Suprapubic skin (tissue), 4 donors: ENCODE data around the gene KIF14. TPM values are rescaled to one million over a fixed set of nuclear protein-coding genes. Genes with fewer than 3 reads are reported as not detected.

ENCODE experiments used
- DNase-seq, 2 donors: peaks; one replicate each; pipeline ENCODE4 v3.0.0-alpha.2; 2019; ENCODE audit warnings: low spot score in 2 of 2
- H3K27ac ChIP-seq: fragments of 200-600 bp; sonication (generic); one replicate; pipeline ENCODE4 v1.5.1; 2019
- H3K27me3 ChIP-seq: fragments of 200-600 bp; sonication (generic); one replicate; pipeline ENCODE4 v1.5.1; 2019
- H3K36me3 ChIP-seq: fragments of 200-600 bp; sonication (generic); one replicate; pipeline ENCODE4 v1.5.1; 2019
- H3K4me1 ChIP-seq: fragments of 200-600 bp; sonication (generic); one replicate; pipeline ENCODE4 v1.5.1; 2019
- H3K4me3 ChIP-seq: fragments of 200-600 bp; sonication (generic); one replicate; pipeline ENCODE4 v1.5.1; 2019; ENCODE audit warnings: mild to moderate bottlenecking
- H3K9me3 ChIP-seq: fragments of 200-600 bp; sonication (generic); one replicate; pipeline ENCODE4 v1.5.1; 2019
- EP300 ChIP-seq: sonication (generic); formaldehyde crosslinking; IDR thresholded peaks from one replicate; pipeline ENCODE4 v1.6.1; 2017; ENCODE audit warnings: antibody characterized with exemption
- POLR2A ChIP-seq, 2 donors: fragments of 450-650 bp; IDR thresholded peaks; one replicate each; pipeline ENCODE4 v1.6.1; 2017; ENCODE audit warnings: antibody characterized with exemption in 2 of 2, mild to moderate bottlenecking in 2 of 2, moderate library complexity in 2 of 2
- POLR2AphosphoS5 ChIP-seq, 3 donors: sonication (generic); formaldehyde crosslinking; IDR thresholded peaks; one replicate each; pipeline ENCODE4 v1.6.1; 2017; ENCODE audit warnings: antibody characterized with exemption in 3 of 3
- WGBS: methylation state at CpG from one replicate; pipeline ENCODE4 v1.1.5; 2018; 5-methylcytosine and 5-hydroxymethylcytosine counted together
- total RNA-seq, 4 donors: library from RNA; depleted of rRNA; stranded (reverse); fragments of >200 nt; gene quantifications; one replicate each; pipeline ENCODE4 v1.1.0, GENCODE V29; 2016
- TF ChIP-seq, protein P1 (sequence below), 2 donors: fragments of 200-600 bp in 1 of 2; fragments of 450-650 bp in 1 of 2; sonication (generic) in 1 of 2; IDR thresholded peaks; one replicate each; pipeline ENCODE4 v1.5.1; 2016 to 2019; ENCODE audit warnings: antibody characterized with exemption in 2 of 2, mild to moderate bottlenecking in 1 of 2, moderate library complexity in 1 of 2

KIF14 gene
- total RNA-seq, 4 donors from 2014 or later: 0.72 to 1.6 (median 1.5) TPM

GRCh38 chr1:200625381-200625824 lies 4.9 kb upstream of the KIF14 start:
- Histone ChIP-seq H3K27ac (no peak overlapping the region), H3K36me3 (no peaks in the 10 kb centered on the region), H3K27me3 (no peaks in the 10 kb centered on the region), H3K4me3 (no peak overlapping the region), H3K4me1 (peaks cover 28% of the 10 kb centered on the region), H3K9me3 (no peaks in the 10 kb centered on the region)
- no peak for DNase-seq
- 3% methylated on average over 1 of the region's 1 CpG for WGBS
- TF ChIP-seq, protein P1, sequence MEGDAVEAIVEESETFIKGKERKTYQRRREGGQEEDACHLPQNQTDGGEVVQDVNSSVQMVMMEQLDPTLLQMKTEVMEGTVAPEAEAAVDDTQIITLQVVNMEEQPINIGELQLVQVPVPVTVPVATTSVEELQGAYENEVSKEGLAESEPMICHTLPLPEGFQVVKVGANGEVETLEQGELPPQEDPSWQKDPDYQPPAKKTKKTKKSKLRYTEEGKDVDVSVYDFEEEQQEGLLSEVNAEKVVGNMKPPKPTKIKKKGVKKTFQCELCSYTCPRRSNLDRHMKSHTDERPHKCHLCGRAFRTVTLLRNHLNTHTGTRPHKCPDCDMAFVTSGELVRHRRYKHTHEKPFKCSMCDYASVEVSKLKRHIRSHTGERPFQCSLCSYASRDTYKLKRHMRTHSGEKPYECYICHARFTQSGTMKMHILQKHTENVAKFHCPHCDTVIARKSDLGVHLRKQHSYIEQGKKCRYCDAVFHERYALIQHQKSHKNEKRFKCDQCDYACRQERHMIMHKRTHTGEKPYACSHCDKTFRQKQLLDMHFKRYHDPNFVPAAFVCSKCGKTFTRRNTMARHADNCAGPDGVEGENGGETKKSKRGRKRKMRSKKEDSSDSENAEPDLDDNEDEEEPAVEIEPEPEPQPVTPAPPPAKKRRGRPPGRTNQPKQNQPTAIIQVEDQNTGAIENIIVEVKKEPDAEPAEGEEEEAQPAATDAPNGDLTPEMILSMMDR (IDR thresholded peaks at IDR 0.05): no peak
- no peak for TF ChIP-seq POLR2AphosphoS5 (IDR thresholded peaks at IDR 0.05)
- TF ChIP-seq EP300: no peak
- no peak for TF ChIP-seq POLR2A (IDR thresholded peaks at IDR 0.05)

GRCh38 chr1:200624679-200625335 lies 4.3 kb upstream of the KIF14 start:
- Histone ChIP-seq H3K27me3 (no peaks in the 10 kb centered on the region), H3K36me3 (no peaks in the 10 kb centered on the region), H3K4me1 (peaks cover 34% of the 10 kb centered on the region), H3K27ac (peak overlapping the region; percentile 45), H3K4me3 (no peak overlapping the region), H3K9me3 (no peaks in the 10 kb centered on the region)
- DNase-seq: no peak
- WGBS: 51% methylated on average over 2 of the region's 2 CpGs
- no peak for TF ChIP-seq POLR2A (IDR thresholded peaks at IDR 0.05)
- TF ChIP-seq, protein P1 (IDR thresholded peaks at IDR 0.05): no peak

- H3K36me3 ChIP-seq: no peaks in the 10 kb centered on the region
- peaks cover 30% of the 10 kb centered on the region for H3K4me1 ChIP-seq
- no peaks in the 10 kb centered on the region for H3K27me3 ChIP-seq
- H3K4me3 ChIP-seq: peak overlapping the region; percentile 77
- no peak for DNase-seq
- no peak overlapping the region for H3K27ac ChIP-seq
- TF ChIP-seq, protein P1 (IDR thresholded peaks at IDR 0.05): no peak
- TF ChIP-seq POLR2A (IDR thresholded peaks at IDR 0.05) (no peak), EP300 (no peak), POLR2AphosphoS5 (IDR thresholded peaks at IDR 0.05) (no peak)
- H3K9me3 ChIP-seq: no peaks in the 10 kb centered on the region
- 11% methylated on average over 6 of the region's 6 CpGs for WGBS
Observed at GRCh38 chr1:200619894-200620272, 668 bp downstream of the KIF14 start.

- no peak for DNase-seq
Observed at GRCh38 chr1:200610846-200611245, 9.7 kb downstream of the KIF14 start.

GRCh38 chr1:200602632-200603031 lies 17.9 kb downstream of the KIF14 start:
- H3K27ac ChIP-seq: no peak overlapping the region
- 100% methylated on average over 1 of the region's 1 CpG for WGBS

More at GRCh38 chr1:200610846-200611245, 9.7 kb downstream of the KIF14 start:
- H3K4me1 ChIP-seq: no peaks in the 10 kb centered on the region
- WGBS: 48% methylated on average over 2 of the region's 2 CpGs
- no peaks in the 10 kb centered on the region for H3K9me3 ChIP-seq
- H3K4me3 ChIP-seq: no peak overlapping the region
- no peaks in the 10 kb centered on the region for H3K36me3 ChIP-seq
- no peak for TF ChIP-seq POLR2A (IDR thresholded peaks at IDR 0.05)
- TF ChIP-seq EP300: no peak
- H3K27ac ChIP-seq: no peak overlapping the region
- no peaks in the 10 kb centered on the region for H3K27me3 ChIP-seq

More at GRCh38 chr1:200602632-200603031, 17.9 kb downstream of the KIF14 start:
- Histone ChIP-seq H3K27me3 (no peaks in the 10 kb centered on the region), H3K4me1 (no peaks in the 10 kb centered on the region), H3K36me3 (no peaks in the 10 kb centered on the region), H3K4me3 (no peak overlapping the region), H3K9me3 (no peaks in the 10 kb centered on the region)
- DNase-seq: no peak
- TF ChIP-seq POLR2A (IDR thresholded peaks at IDR 0.05) (no peak), POLR2AphosphoS5 (IDR thresholded peaks at IDR 0.05) (no peak), EP300 (no peak)
- TF ChIP-seq, protein P1 (IDR thresholded peaks at IDR 0.05): no peak
